Liver (tissue), 9 donors: ENCODE results near the gene CPSF4L. TPM values are rescaled to one million over a fixed set of nuclear protein-coding genes. Genes with fewer than 3 reads are reported as not detected.

ENCODE experiments used
- DNase-seq: peaks from one replicate; pipeline ENCODE4 v3.0.0-alpha.2; 2017; ENCODE audit warnings: low spot score
- H3K27ac ChIP-seq, 2 donors: one replicate each; pipeline ENCODE4 v1.7.0; 2013; ENCODE audit warnings: inconsistent platforms in 2 of 2, low read length in 2 of 2, control low read depth in 1 of 2, low read depth in 1 of 2, mild to moderate bottlenecking in 1 of 2
- H3K27me3 ChIP-seq, 4 donors: one replicate each; pipeline versions ENCODE4 v1.6.1 to v1.7.0; 2013; ENCODE audit warnings: low read length in 3 of 4, inconsistent platforms in 1 of 4, mild to moderate bottlenecking in 1 of 4, moderate library complexity in 1 of 4; ENCODE audit not compliant: control insufficient read depth in 4 of 4, insufficient read depth in 4 of 4
- H3K36me3 ChIP-seq, 4 donors: one replicate each; pipeline versions ENCODE4 v1.6.1 to v1.7.0; 2013; ENCODE audit warnings: low read length in 3 of 4, mild to moderate bottlenecking in 3 of 4, low read depth in 1 of 4, moderate library complexity in 1 of 4; ENCODE audit not compliant: control insufficient read depth in 4 of 4, insufficient read depth in 3 of 4
- H3K4me1 ChIP-seq, 4 donors: one replicate each; pipeline versions ENCODE4 v1.6.1 to v1.7.0; 2013; ENCODE audit warnings: low read length in 3 of 4, mild to moderate bottlenecking in 3 of 4, moderate library complexity in 1 of 4; ENCODE audit not compliant: control insufficient read depth in 4 of 4, insufficient read depth in 4 of 4
- H3K4me3 ChIP-seq, 3 donors: one replicate each; pipeline versions ENCODE4 v1.6.1 to v1.7.0; 2013; ENCODE audit warnings: low read length in 3 of 3, control low read depth in 1 of 3, low read depth in 1 of 3, mild to moderate bottlenecking in 1 of 3
- H3K9ac ChIP-seq, 2 donors: one replicate each; pipeline ENCODE4 v1.7.0; 2013; ENCODE audit warnings: low read length in 2 of 2, mild to moderate bottlenecking in 2 of 2, moderate library complexity in 2 of 2, control low read depth in 1 of 2, low read depth in 1 of 2
- H3K9me3 ChIP-seq, 4 donors: one replicate each; pipeline versions ENCODE4 v1.6.1 to v1.7.0; 2013; ENCODE audit warnings: low read length in 3 of 4; ENCODE audit not compliant: control insufficient read depth in 4 of 4
- ATF3 ChIP-seq: IDR thresholded peaks from 2 replicates; pipeline ENCODE4 v1.6.1; 2016; ENCODE audit warnings: antibody characterized with exemption
- CTCF ChIP-seq: fragments of 150-350 bp; IDR thresholded peaks from 2 replicates; pipeline ENCODE4 v1.5.1; 2017; ENCODE audit warnings: improper control_type of control experiment, low read depth, low read length; ENCODE audit not compliant: missing input control
- EGR1 ChIP-seq, 2 donors: IDR thresholded peaks; 2 replicates each; pipeline ENCODE4 v1.6.1; 2016 to 2018; ENCODE audit warnings: antibody characterized with exemption in 2 of 2, low read depth in 2 of 2
- FOXA1 ChIP-seq: IDR thresholded peaks from 2 replicates; pipeline ENCODE4 v1.6.1; 2016; ENCODE audit warnings: antibody characterized with exemption
- GABPA ChIP-seq, 2 donors: IDR thresholded peaks in 1 of 2; conservative IDR thresholded peaks in 1 of 2; 2 replicates each; pipeline ENCODE4 v1.6.1; 2016; ENCODE audit warnings: antibody characterized with exemption in 2 of 2, mild to moderate bottlenecking in 1 of 2, moderate library complexity in 1 of 2
- HNF4A ChIP-seq, 2 donors: conservative IDR thresholded peaks; 2 replicates each; pipeline ENCODE4 v1.6.1; 2016; ENCODE audit warnings: antibody characterized with exemption in 2 of 2, mild to moderate bottlenecking in 2 of 2
- HNF4G ChIP-seq: IDR thresholded peaks from 2 replicates; pipeline ENCODE4 v1.6.1; 2016; ENCODE audit warnings: antibody characterized with exemption
- JUND ChIP-seq, 2 donors: IDR thresholded peaks; 2 replicates each; pipeline ENCODE4 v1.6.1; 2016; ENCODE audit warnings: antibody characterized with exemption in 2 of 2
- MAX ChIP-seq: IDR thresholded peaks from 2 replicates; pipeline ENCODE4 v1.6.1; 2016; ENCODE audit warnings: antibody characterized with exemption
- NR2F2 ChIP-seq: IDR thresholded peaks from 2 replicates; pipeline ENCODE4 v1.6.1; 2016; ENCODE audit warnings: antibody characterized with exemption
- RAD21 ChIP-seq, 2 donors: IDR thresholded peaks; 2 replicates each; pipeline ENCODE4 v1.6.1; 2016; ENCODE audit warnings: antibody characterized with exemption in 2 of 2, mild to moderate bottlenecking in 2 of 2
- REST ChIP-seq: IDR thresholded peaks from 2 replicates; pipeline ENCODE4 v1.6.1; 2016; ENCODE audit warnings: antibody characterized with exemption, mild to moderate bottlenecking
- RXRA ChIP-seq, 2 donors: IDR thresholded peaks; 2 replicates each; pipeline ENCODE4 v1.6.1; 2017 to 2018; ENCODE audit warnings: antibody characterized with exemption in 2 of 2, mild to moderate bottlenecking in 1 of 2
- TAF1 ChIP-seq: conservative IDR thresholded peaks from 2 replicates; pipeline ENCODE4 v1.6.1; 2016; ENCODE audit warnings: antibody characterized with exemption, mild to moderate bottlenecking
- YY1 ChIP-seq: IDR thresholded peaks from 2 replicates; pipeline ENCODE4 v1.6.1; 2016; ENCODE audit warnings: antibody characterized with exemption, mild to moderate bottlenecking
- ZBTB33 ChIP-seq: IDR thresholded peaks from 2 replicates; pipeline ENCODE4 v1.6.1; 2016; ENCODE audit warnings: antibody characterized with exemption
- WGBS: extraction: QIAGEN DNeasy Blood & Tissue Kit; methylation state at CpG from one replicate; pipeline ENCODE4 v1.1.7; 2013; 5-methylcytosine and 5-hydroxymethylcytosine counted together
- polyA plus RNA-seq, 2 donors: library from polyadenylated mRNA; stranded (reverse) in 1 of 2; unstranded in 1 of 2; fragments of 200-250 nt in 1 of 2; fragments of >200 nt in 1 of 2; fragmentation: Nextera tagmentation in 1 of 2; extraction: Ambion mirVana in 1 of 2; gene quantifications; one replicate each; pipeline versions ENCODE4 v1.2.1 to v1.2.3, GENCODE V29; 2013 to 2015
- total RNA-seq, 2 donors: library from RNA; depleted of rRNA; stranded (reverse); fragments of >200 nt; gene quantifications; one replicate each; pipeline ENCODE4 v1.2.3, GENCODE V29; 2014
- donor health status: healthy.
- donor health status: healthy.
- donor health status: healthy.
- donor health status: healthy.
- donor health status: healthy.

CPSF4L gene
- total and polyA plus RNA-seq, 4 donors = not detected

GRCh38 chr17:73224237-73224636 is 37.4 kb downstream of the CPSF4L start:
- Histone ChIP-seq H3K36me3 (peaks cover 0 to 3% (median 0%) of the 10 kb centered on the region in 4 donors), H3K9ac (no peak overlapping the region), H3K27me3 (no peaks in the 10 kb centered on the region), H3K9me3 (no peaks in the 10 kb centered on the region), H3K4me3 (no peak overlapping the region), H3K27ac (no peak overlapping the region), H3K4me1 (peaks cover 3 to 9% (median 5%) of the 10 kb centered on the region in 4 donors)
- no peak for TF ChIP-seq ZBTB33
- no peak for TF ChIP-seq FOXA1
- TF ChIP-seq REST = no peak
- TF ChIP-seq JUND (IDR thresholded peaks at IDR 0.05) = no peak
- no peak for TF ChIP-seq MAX
- no peak for TF ChIP-seq GABPA (IDR thresholded peaks at IDR 0.05 in 1 of 2, conservative IDR thresholded peaks at IDR 0.05 in 1 of 2)
- no peak for TF ChIP-seq ATF3
- no peak for TF ChIP-seq CTCF
- TF ChIP-seq RXRA (IDR thresholded peaks at IDR 0.05) = no peak
- no peak for TF ChIP-seq YY1
- TF ChIP-seq HNF4G = no peak
- TF ChIP-seq EGR1 (IDR thresholded peaks at IDR 0.05; ENCODE audit: low read depth in 2 of 2) = no peak
- TF ChIP-seq HNF4A (conservative IDR thresholded peaks at IDR 0.05) = no peak
- no peak for TF ChIP-seq RAD21 (IDR thresholded peaks at IDR 0.05)
- TF ChIP-seq TAF1 = no peak
- TF ChIP-seq NR2F2 = no peak
- DNase-seq = no peak
- 100% methylated on average over 2 of the region's 2 CpGs for WGBS
